Fibroblast of pulmonary artery (primary cell): ENCODE measurements around the gene KPTN.

Experiments
- DNase-seq: peaks from one replicate; pipeline ENCODE4 v3.0.0-alpha.2; 2010; ENCODE audit warnings: low read depth
- H3K4me3 ChIP-seq: replicated peaks from 2 replicates; pipeline ENCODE4 v1.5.1; 2011; ENCODE audit warnings: low read depth, mild to moderate bottlenecking, control low read depth, low read length, moderate library complexity
- TF ChIP-seq, protein P1 (sequence below): IDR thresholded peaks from 2 replicates; pipeline ENCODE4 v1.5.1; 2011; ENCODE audit warnings: mild to moderate bottlenecking, control low read depth, low read length, inconsistent platforms; ENCODE audit errors: missing control alignments

The KPTN gene

DNA sequence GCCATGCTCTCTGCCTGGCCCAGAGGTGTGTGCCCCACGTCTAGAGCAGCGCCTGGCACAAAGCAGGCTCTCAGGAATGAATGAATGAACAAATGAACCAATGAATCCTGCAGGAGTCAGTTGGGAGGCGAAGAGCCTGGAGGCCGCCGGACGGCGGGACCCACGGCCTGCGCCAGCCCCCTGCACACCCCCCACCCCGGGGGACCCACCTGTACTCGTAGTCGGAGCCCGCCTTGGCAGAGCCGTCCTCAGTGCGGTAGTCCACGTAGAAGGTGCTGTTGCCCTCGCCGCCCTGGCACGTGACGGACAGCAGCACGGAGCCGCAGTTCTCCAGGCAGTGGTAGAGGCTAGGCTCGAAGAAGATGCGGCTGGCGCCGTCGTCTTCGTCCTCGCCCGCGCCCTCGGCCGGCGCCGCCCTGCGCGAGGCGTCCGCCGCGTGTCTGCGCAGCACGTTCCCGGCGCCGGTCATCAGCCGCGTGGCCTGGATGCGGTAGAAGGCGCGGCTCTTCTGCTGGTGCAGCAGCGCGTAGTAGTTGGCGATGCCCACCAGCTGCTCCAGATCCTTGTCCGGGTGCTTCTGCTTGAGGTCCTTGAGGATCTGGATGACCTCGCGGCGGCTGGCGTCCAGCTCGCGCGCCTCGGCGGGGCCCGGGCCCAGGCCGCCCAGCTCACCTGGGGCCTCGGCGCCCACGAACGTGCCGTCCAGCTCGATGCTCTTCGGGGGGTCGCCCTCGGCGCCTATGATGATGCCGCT lies 27.1 kb downstream of the KPTN start:
- TF ChIP-seq, protein P1, sequence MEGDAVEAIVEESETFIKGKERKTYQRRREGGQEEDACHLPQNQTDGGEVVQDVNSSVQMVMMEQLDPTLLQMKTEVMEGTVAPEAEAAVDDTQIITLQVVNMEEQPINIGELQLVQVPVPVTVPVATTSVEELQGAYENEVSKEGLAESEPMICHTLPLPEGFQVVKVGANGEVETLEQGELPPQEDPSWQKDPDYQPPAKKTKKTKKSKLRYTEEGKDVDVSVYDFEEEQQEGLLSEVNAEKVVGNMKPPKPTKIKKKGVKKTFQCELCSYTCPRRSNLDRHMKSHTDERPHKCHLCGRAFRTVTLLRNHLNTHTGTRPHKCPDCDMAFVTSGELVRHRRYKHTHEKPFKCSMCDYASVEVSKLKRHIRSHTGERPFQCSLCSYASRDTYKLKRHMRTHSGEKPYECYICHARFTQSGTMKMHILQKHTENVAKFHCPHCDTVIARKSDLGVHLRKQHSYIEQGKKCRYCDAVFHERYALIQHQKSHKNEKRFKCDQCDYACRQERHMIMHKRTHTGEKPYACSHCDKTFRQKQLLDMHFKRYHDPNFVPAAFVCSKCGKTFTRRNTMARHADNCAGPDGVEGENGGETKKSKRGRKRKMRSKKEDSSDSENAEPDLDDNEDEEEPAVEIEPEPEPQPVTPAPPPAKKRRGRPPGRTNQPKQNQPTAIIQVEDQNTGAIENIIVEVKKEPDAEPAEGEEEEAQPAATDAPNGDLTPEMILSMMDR: no peak
- H3K4me3 ChIP-seq: no peak overlapping the region
- DNase-seq: no peak

DNA sequence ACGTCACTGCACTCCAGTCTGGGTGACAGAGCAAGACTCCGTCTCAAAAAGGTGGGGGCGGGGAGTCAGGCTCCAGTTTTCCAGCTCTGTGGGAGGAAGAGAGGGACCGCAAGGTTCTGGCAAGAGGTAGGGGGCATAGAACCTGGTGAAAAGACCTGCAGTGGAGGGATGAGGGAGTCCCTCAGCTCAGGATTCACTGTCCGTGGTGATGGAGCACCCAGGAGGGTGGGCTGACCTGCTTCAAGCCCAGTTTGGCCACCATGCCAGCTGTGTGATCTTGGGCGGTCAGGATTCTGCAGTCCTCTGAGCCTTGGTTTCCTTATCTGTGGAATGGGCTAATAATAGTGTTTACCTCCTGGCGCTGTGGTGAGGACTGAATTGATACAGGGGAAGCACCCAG lies 33.5 kb downstream of the KPTN start:
- TF ChIP-seq, protein P1: no peak
- H3K4me3 ChIP-seq: no peak overlapping the region
- no peak for DNase-seq

DNA sequence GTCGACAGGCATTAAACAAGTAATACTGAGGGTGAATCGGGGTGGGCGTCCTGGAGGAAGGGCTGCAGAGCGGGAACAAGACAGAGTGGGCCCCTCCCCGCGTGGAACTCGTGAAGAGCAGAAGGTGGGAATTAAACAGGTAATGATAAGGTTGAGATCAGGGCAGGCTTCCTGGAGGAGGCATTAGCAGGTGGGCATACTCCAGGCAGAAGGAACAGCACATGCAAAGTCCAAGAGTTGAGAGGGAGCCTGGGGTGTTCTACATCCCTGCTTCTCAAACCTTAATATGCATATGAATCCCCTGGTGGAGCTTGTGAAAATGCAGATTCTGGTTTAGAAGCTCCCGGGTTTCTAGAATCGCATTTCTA lies 35.7 kb downstream of the KPTN start:
- DNase-seq: no peak
- no peak overlapping the region for H3K4me3 ChIP-seq
- TF ChIP-seq, protein P1: no peak

DNA sequence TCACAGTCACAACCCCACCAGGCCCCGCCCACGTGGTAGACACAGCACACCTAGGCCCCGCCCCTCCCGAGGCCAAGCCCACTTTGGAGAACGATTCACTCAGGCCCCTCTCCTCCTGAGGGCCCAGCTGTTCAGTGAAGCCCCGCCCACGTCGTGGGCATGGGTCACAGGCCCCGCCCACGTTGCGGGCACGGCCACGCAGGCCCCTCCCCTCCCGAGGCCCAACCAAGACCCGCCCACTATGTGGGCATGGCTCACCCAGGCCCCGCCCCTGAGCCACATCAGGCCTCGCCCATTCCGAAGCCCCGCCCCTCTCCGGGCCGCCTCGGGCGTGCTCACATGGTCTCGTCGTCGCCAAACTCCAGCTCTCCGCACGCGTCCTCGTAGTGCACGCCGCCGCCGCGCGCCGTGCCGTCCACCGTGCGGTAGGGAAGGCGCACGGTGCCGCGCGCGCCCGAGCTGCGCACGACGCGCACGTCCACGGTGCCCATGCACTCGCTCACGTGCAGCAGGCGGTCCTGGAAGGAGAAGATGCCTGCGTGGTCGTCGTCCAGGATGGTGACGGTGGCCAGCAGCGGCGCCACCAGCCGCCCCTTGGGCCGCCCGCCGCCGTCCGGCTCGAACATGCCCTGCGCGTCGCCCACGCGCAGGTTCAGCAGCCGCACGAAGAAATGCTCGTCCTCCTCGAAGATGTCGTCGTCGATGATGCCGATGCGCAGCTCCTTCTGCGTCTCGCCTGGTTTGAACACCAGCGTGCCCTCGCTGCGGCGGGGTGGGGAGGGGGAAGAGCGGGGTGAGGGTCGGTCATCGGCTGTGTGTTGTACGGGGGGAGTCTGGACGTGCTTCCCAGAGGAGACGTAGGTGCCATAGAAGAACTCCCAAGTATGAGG lies 36.3 kb downstream of the KPTN start:
- TF ChIP-seq, protein P1: no peak
- DNase-seq: peak; percentile 49

DNA sequence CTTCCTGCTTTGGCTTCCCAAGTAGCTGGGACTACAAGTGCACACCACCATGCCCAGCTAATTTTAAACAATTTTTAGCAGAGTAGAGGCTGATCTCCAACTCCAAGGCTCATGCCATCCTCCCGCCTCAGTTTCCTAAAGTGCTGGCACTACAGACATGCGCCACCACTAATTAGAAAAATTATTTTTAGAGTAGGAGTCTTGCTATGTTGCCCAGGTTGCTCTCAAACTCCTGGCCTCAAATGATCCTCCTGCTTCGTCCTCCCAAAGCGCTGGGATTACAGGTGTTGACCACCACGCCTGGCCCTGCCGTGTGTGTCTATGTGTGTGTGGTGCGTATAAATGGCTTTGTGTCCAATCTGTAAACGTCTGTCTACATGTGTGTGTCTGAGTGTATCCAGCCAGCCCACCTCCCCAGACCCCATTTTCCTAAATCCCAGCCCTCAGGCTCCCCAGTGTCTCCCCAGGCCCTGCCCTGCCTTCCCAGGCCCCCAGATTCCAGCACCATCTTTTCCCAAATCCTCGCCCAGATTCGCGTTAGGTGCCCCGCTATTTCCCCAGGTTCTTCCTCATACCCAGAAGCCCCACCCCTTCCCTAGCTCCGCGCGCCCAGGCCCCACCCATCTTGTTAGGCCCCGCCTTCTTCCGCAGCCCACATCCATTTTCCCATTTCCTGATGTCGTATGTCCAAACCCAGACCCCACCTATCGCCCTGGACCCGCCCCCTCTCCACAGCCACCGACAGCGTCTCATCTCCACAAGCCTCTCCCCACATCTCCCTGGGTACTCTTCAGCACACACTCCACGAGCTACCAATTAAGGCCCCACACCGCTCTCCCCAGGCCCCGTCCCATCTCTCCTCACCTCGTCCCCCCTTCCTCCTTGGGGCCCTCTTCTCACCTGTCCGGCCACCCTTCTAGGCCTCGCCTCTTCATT lies 37.2 kb downstream of the KPTN start:
- peak; percentile 15 for DNase-seq
- TF ChIP-seq, protein P1: no peak
- H3K4me3 ChIP-seq: no peak overlapping the region

More for the DNA sequence above, 36.3 kb downstream of the KPTN start:
- H3K4me3 ChIP-seq: no peak overlapping the region

DNA sequence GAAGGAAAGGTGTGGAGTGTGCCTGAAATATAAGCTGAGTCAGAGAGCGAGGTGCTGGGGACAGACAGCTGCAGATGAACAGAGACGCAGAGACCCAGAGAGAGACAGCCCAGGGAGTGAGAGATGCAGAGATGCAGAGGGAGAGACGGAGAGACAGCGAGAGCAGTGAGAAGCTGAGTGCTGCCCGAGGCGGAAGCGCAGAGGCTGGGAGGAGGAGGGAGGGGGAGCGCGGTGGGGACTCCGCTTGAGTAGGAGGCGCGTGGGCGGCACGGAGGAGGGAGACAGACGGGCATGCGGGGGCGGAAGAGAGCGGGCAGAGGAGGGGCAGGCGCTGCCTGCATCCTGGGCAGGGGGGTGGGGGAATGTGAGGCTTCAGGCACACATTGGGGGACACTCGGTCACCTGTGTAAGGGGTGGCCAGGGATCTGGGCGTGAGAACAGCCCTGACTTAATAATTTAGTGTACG lies 38.0 kb downstream of the KPTN start:
- peak; percentile 50 for DNase-seq
- TF ChIP-seq, protein P1: no peak
- no peak overlapping the region for H3K4me3 ChIP-seq
